Spleen (tissue), 11 donors: ENCODE results near the gene BTD. TPM values are rescaled to one million over a fixed set of nuclear protein-coding genes. Genes with fewer than 3 reads are reported as not detected.
A peak's percentile ranks its signal among the peaks of the same experiment; 100 is the strongest.

ENCODE experiments used
- DNase-seq: peaks from one replicate; pipeline ENCODE4 v3.0.0-alpha.2; 2020
- H3K27ac ChIP-seq, 8 donors: fragments of 200-600 bp; sonication (generic) in 7 of 8; 1 replicate in 4 of 8; 2 replicates in 4 of 8; pipeline versions ENCODE4 v1.5.0 to v1.8.0; 2016 to 2021; ENCODE audit warnings: inconsistent platforms in 4 of 8, mild to moderate bottlenecking in 4 of 8, moderate library complexity in 1 of 8
- H3K27me3 ChIP-seq, 7 donors: fragments of 200-600 bp; sonication (generic) in 6 of 7; replicated peaks in 1 of 7; 1 replicate in 4 of 7; 2 replicates in 3 of 7; pipeline versions ENCODE4 v1.5.0 to v1.8.0; 2016 to 2021; ENCODE audit warnings: inconsistent platforms in 3 of 7, mild to moderate bottlenecking in 1 of 7
- H3K36me3 ChIP-seq, 6 donors: fragments of 200-600 bp; sonication (generic) in 5 of 6; 1 replicate in 4 of 6; 2 replicates in 2 of 6; pipeline versions ENCODE4 v1.5.0 to v1.8.0; 2016 to 2021; ENCODE audit warnings: inconsistent platforms in 2 of 6
- H3K4me1 ChIP-seq, 6 donors: fragments of 200-600 bp; sonication (generic) in 5 of 6; 1 replicate in 3 of 6; 2 replicates in 3 of 6; pipeline versions ENCODE4 v1.5.0 to v1.8.0; 2016 to 2021; ENCODE audit warnings: inconsistent platforms in 3 of 6
- H3K4me3 ChIP-seq, 8 donors: fragments of 200-600 bp; sonication (generic) in 7 of 8; 1 replicate in 4 of 8; 2 replicates in 4 of 8; pipeline versions ENCODE4 v1.5.0 to v1.8.0; 2016 to 2021; ENCODE audit warnings: inconsistent platforms in 4 of 8, mild to moderate bottlenecking in 4 of 8, moderate library complexity in 2 of 8
- H3K9me3 ChIP-seq, 8 donors: fragments of 200-600 bp; sonication (generic) in 7 of 8; 1 replicate in 4 of 8; 2 replicates in 4 of 8; pipeline versions ENCODE4 v1.5.0 to v1.8.0; 2016 to 2021; ENCODE audit warnings: inconsistent platforms in 4 of 8
- CTCF ChIP-seq, 11 experiments: fragments of 200-600 bp in 7 of 11; fragments of 450-650 bp in 4 of 11; sonication (generic) in 4 of 11; IDR thresholded peaks in 8 of 11; conservative IDR thresholded peaks in 3 of 11; 1 replicate in 7 of 11; 2 replicates in 4 of 11; pipeline versions ENCODE4 v1.4.0 to v1.8.0; 2016 to 2021; ENCODE audit warnings: antibody characterized with exemption in 11 of 11, inconsistent platforms in 4 of 11, mild to moderate bottlenecking in 1 of 11
- POLR2A ChIP-seq, 3 donors: fragments of 450-650 bp; IDR thresholded peaks; one replicate each; pipeline ENCODE4 v1.5.1; 2017; ENCODE audit warnings: antibody characterized with exemption in 3 of 3, mild to moderate bottlenecking in 1 of 3
- POLR2AphosphoS5 ChIP-seq, 3 donors: sonication (generic); formaldehyde crosslinking; IDR thresholded peaks; one replicate each; pipeline ENCODE4 v1.5.1; 2017; ENCODE audit warnings: antibody characterized with exemption in 3 of 3
- WGBS, 5 donors: extraction: QIAGEN DNeasy Blood & Tissue Kit in 3 of 5; methylation state at CpG; one replicate each; pipeline versions ENCODE4 v1.1.5 to v1.1.7; 2013 to 2018; 5-methylcytosine and 5-hydroxymethylcytosine counted together
- intact Hi-C: fragments of 100-400 bp; cut with DNase I; formaldehyde crosslinking; loops from one replicate; pipeline ENCODE4 v1.15.0; 2023; ENCODE audit warnings: low total_unique reads
- polyA plus RNA-seq, 3 donors: library from polyadenylated mRNA; stranded (reverse); fragments of 200-250 nt; gene quantifications; one replicate each; pipeline ENCODE4 v1.2.1, GENCODE V29; 2013
- total RNA-seq, 7 donors: library from RNA; depleted of rRNA in 3 of 7; stranded (reverse); fragments of >200 nt in 3 of 7; fragmentation: NEBNext Ultra II Directional in 4 of 7; extraction: Animal tissue kit (Norgen Biotek cat#: 25700) in 4 of 7; gene quantifications; one replicate each; pipeline versions ENCODE4 v1.1.0 to v1.2.1, GENCODE V29; 2016 to 2021
- donor health status: healthy with polysubstance abuse.
- donor health status: DM: no; HTN: no; CAD: no; lungs with moderate emphysema.
- donor health status: DM: no; HTN: no; CAD: no.
- donor health status: Bipolar disorder and iron deficiency.
- donor health status: healthy.
- donor health status: DM: no; HTN: no; CAD: no.
- donor health status: DM: yes; HTN: yes; CAD: no.

The BTD gene
- total and polyA plus RNA-seq, 10 donors: 3.9 to 43.7 (median 20.4) TPM

GRCh38 chr3:15556512-15556911 is 45.0 kb upstream of the BTD start:
- intact Hi-C loops: loop anchor here (5.0 kb wide), 1 partner anchor 124 kb away; no protein-coding TSS in a partner anchor
- TF ChIP-seq POLR2A (IDR thresholded peaks at IDR 0.05) (no peak), CTCF (IDR thresholded peaks at IDR 0.05 in 8 of 11, conservative IDR thresholded peaks at IDR 0.05 in 3 of 11) (no peak), POLR2AphosphoS5 (IDR thresholded peaks at IDR 0.05) (no peak)
- Histone ChIP-seq H3K36me3 (peaks cover 0 to 48% (median 14%) of the 10 kb centered on the region in 6 donors), H3K9me3 (no peaks in the 10 kb centered on the region), H3K4me3 (no peak overlapping the region), H3K4me1 (peaks cover 12 to 29% (median 21%) of the 10 kb centered on the region in 6 donors), H3K27me3 (no peaks in the 10 kb centered on the region), H3K27ac (peak overlapping the region; percentile 5 to 77 (median 60))
- no peak for DNase-seq
- WGBS, 5 donors: 11 to 32% (median 16%) methylated on average over 2 of the region's 2 CpGs

- DNase-seq: no peak
- Histone ChIP-seq H3K4me3 (no peak overlapping the region), H3K9me3 (no peaks in the 10 kb centered on the region), H3K27ac (peak overlapping the region in 3 of 8 donors; percentile 66 to 77 (median 69)), H3K4me1 (peaks cover 12 to 29% (median 21%) of the 10 kb centered on the region in 6 donors), H3K36me3 (peaks cover 0 to 48% (median 25%) of the 10 kb centered on the region in 6 donors), H3K27me3 (no peaks in the 10 kb centered on the region)
- 0 to 5% (median 4%) methylated on average over 3 of the region's 3 CpGs for WGBS, 5 donors
- TF ChIP-seq POLR2A (IDR thresholded peaks at IDR 0.05) (no peak), POLR2AphosphoS5 (IDR thresholded peaks at IDR 0.05) (peak in 1 of 3 donors; percentile 12), CTCF (IDR thresholded peaks at IDR 0.05 in 8 of 11, conservative IDR thresholded peaks at IDR 0.05 in 3 of 11) (peak; percentile 55 to 85 (median 69))
- intact Hi-C loops: loop anchor here (5.0 kb wide), 1 partner anchor 125 kb away; no protein-coding TSS in a partner anchor
Measured at GRCh38 chr3:15557511-15557946, 44.0 kb upstream of the BTD start.

DNA sequence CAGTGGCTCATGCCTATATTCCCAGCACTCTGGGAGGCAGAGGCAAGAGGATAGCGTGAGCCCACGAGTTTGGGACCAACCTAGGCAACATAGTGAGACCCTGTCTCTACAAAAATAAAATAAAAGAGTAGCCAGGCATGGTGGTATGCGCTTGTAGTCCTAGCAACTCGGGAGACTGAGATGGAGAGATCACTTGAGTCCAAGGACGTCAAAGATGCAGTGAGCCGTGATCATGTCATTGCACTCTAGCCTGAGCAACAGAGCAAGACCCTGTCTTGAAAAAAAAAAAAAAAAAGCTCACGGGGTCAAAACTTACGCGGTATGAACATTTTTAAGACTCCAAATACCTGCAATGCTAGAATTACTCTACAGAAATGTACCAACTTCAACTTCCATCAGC is 43.0 kb upstream of the BTD start:
- Histone ChIP-seq H3K27me3 (no peaks in the 10 kb centered on the region), H3K4me1 (peaks cover 12 to 29% (median 21%) of the 10 kb centered on the region in 6 donors), H3K36me3 (peaks cover 0 to 51% (median 35%) of the 10 kb centered on the region in 6 donors), H3K27ac (no peak overlapping the region), H3K4me3 (no peak overlapping the region), H3K9me3 (no peaks in the 10 kb centered on the region)
- TF ChIP-seq CTCF (IDR thresholded peaks at IDR 0.05 in 8 of 11, conservative IDR thresholded peaks at IDR 0.05 in 3 of 11): no peak
- DNase-seq: no peak
- 83 to 93% (median 91%) methylated on average over 9 of the region's 9 CpGs for WGBS, 5 donors
- intact Hi-C loops: loop anchor here (5.0 kb wide), 1 partner anchor 126 kb away; no protein-coding TSS in a partner anchor

DNA sequence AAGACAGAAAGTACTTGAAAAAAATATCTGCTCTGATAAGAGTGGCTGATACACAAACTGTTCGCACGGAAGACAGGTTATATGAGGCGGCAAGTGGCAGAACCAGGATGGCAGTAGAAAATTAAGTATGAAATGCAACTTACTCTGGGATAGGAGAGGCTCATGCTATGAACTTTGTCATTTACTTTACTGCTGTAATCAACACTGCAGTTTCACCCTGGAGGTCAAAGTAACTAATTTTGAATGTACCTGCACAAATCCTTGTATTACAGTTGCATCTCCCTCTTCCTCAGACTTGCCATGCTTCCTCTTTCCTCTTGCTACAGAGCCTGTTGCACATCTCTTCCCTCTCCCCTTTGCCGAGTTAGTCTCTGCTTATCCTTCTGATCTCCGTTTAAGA is 39.0 kb upstream of the BTD start:
- Histone ChIP-seq H3K9me3 (no peaks in the 10 kb centered on the region), H3K36me3 (peaks cover 0 to 87% (median 70%) of the 10 kb centered on the region in 6 donors), H3K4me1 (peaks cover 3 to 6% (median 4%) of the 10 kb centered on the region in 6 donors), H3K27me3 (no peaks in the 10 kb centered on the region), H3K27ac (no peak overlapping the region), H3K4me3 (no peak overlapping the region)
- intact Hi-C loops: loop anchor here (10.0 kb wide), 1 partner anchor 358 kb away; the partner anchor contains the start of gene CAPN7
- 80 to 96% (median 89%) methylated on average over 5 of the region's 5 CpGs for WGBS, 5 donors
- TF ChIP-seq POLR2AphosphoS5 (IDR thresholded peaks at IDR 0.05) (no peak), POLR2A (IDR thresholded peaks at IDR 0.05) (no peak), CTCF (IDR thresholded peaks at IDR 0.05 in 8 of 11, conservative IDR thresholded peaks at IDR 0.05 in 3 of 11) (no peak)
- DNase-seq: no peak
